Left lung (tissue), 10 donors: ENCODE results near the gene EPHA4. TPM values are rescaled to one million over a fixed set of nuclear protein-coding genes. Genes with fewer than 3 reads are reported as not detected.

Experiments
- ATAC-seq: fragments of 200-7000 bp; cut with Tn5 transposase; one replicate; pipeline ENCODE4 v1.9.1; 2020; ENCODE audit warnings: moderate library complexity
- DNase-seq, 4 donors: peaks; one replicate each; pipeline ENCODE4 v3.0.0-alpha.2; 2013 to 2020
- H3K27ac ChIP-seq, 2 donors: fragments of 200-600 bp; sonication (generic) in 1 of 2; one replicate each; pipeline versions ENCODE4 v1.5.0 to v1.8.0; 2020 to 2021
- H3K27me3 ChIP-seq, 2 donors: fragments of 200-600 bp; sonication (generic) in 1 of 2; one replicate each; pipeline versions ENCODE4 v1.5.0 to v1.8.0; 2020 to 2021
- H3K36me3 ChIP-seq, 2 donors: fragments of 200-600 bp; sonication (generic) in 1 of 2; one replicate each; pipeline versions ENCODE4 v1.5.0 to v1.8.0; 2020 to 2021
- H3K4me1 ChIP-seq, 2 donors: fragments of 200-600 bp; one replicate each; pipeline ENCODE4 v1.8.0; 2021
- H3K4me3 ChIP-seq, 2 donors: fragments of 200-600 bp; sonication (generic) in 1 of 2; one replicate each; pipeline versions ENCODE4 v1.5.0 to v1.8.0; 2020 to 2021; ENCODE audit warnings: mild to moderate bottlenecking in 1 of 2
- H3K9me3 ChIP-seq, 2 donors: fragments of 200-600 bp; sonication (generic) in 1 of 2; one replicate each; pipeline versions ENCODE4 v1.5.0 to v1.8.0; 2020 to 2021
- CTCF ChIP-seq, 2 donors: fragments of 200-600 bp; sonication (generic) in 1 of 2; IDR thresholded peaks; one replicate each; pipeline versions ENCODE4 v1.5.0 to v1.8.0; 2021; ENCODE audit warnings: antibody characterized with exemption in 2 of 2
- intact Hi-C, 2 donors: fragments of 100-400 bp; cut with DNase I; formaldehyde crosslinking; loops; one replicate each; pipeline versions ENCODE4 v1.11.2 to v1.14.2; 2022
- polyA plus RNA-seq, 6 donors: library from polyadenylated mRNA; unstranded; fragments of 120-200 nt; gene quantifications; one replicate each; pipeline ENCODE4 v1.2.1, GENCODE V29; 2013; ENCODE audit not compliant: insufficient read length in 6 of 6
- total RNA-seq, 2 donors: library from RNA; stranded (reverse); fragmentation: NEBNext Ultra II Directional; extraction: Animal tissue kit (Norgen Biotek cat#: 25700); gene quantifications; one replicate each; pipeline ENCODE4 v1.2.1, GENCODE V29; 2021
- donor health status: DM: no; HTN: yes; CAD: no.
- donor health status: DM: no; HTN: no; CAD: no.

Gene EPHA4
- total and polyA plus RNA-seq, 8 donors: 17.7 to 41.0 (median 24.8) TPM

DNA sequence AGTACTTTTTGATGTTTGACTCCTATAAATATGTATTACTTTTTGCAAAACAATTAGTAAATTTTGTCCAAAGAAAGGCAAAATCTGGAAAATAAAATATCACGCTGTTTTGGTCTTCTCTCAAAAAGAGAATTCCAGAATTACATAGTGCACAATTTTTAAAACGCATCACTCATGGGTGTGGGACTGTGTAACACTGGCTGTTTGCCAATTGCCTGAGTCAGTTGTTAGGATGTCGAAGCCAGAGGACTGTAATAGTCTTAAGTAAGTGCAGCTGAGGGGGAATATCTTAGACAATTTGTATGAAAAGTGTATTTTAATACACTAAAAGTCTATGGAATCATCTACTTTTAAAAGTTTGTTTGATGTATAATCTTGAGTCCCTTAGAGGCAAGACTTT lies 24.1 kb upstream of the EPHA4 start:
- DNase-seq: no peak
- no peak for ATAC-seq
- Histone ChIP-seq H3K4me1 (no peaks in the 10 kb centered on the region), H3K27ac (no peak overlapping the region), H3K36me3 (no peaks in the 10 kb centered on the region), H3K27me3 (no peaks in the 10 kb centered on the region), H3K9me3 (no peaks in the 10 kb centered on the region), H3K4me3 (no peak overlapping the region)
- intact Hi-C loops: no loop called here
- TF ChIP-seq CTCF (IDR thresholded peaks at IDR 0.05): no peak

DNA sequence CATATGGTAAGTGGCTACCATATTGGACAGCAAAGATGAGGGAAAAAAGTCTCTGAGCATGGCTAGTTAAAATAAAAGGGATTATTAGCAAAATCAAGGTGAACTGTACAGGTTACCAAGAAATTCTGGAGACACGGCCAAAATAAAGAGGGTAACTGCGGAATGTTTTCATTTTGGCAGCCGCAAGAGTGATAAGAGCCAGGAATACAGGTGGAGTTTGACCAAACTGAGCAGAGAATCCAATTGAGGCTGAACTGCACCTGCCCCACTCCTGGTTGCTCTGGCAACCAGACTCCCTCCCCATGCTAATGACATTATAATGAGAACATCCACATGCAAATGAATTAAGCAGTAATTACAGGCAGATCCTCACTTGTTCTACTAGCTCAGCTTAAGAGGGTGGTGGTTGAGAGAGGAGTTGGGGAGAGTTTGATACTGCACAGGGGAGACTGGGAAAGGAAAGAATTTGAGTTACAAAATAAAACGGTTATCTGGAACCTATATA lies 18.8 kb upstream of the EPHA4 start:
- ATAC-seq: no peak
- H3K36me3 ChIP-seq: no peaks in the 10 kb centered on the region
- intact Hi-C loops: no loop called here
- no peaks in the 10 kb centered on the region for H3K27me3 ChIP-seq
- H3K4me3 ChIP-seq: no peak overlapping the region
- H3K4me1 ChIP-seq: no peaks in the 10 kb centered on the region
- no peak for DNase-seq
- TF ChIP-seq CTCF (IDR thresholded peaks at IDR 0.05): no peak
- H3K27ac ChIP-seq: no peak overlapping the region
- no peaks in the 10 kb centered on the region for H3K9me3 ChIP-seq

DNA sequence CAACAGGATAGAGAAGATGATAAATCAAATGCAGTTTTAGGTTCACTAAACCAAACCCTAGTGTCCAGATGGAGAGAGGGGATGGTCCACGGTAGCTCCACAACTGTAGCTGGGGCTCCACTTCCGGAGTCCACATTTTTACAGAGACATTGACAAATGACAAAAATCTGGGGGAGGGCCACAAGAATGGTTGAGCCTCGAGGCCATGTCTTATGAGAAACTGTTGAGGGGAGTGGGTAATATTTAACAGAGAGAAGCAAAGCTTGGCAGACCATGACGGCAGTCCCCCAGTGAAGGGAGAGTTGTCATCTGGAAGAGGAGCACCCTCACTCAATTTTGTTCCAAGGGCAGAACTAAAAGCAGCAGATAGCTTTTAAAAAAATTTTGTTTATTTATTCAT lies 17.6 kb upstream of the EPHA4 start:
- Histone ChIP-seq H3K27ac (no peak overlapping the region), H3K36me3 (no peaks in the 10 kb centered on the region), H3K9me3 (no peaks in the 10 kb centered on the region), H3K27me3 (no peaks in the 10 kb centered on the region), H3K4me1 (no peaks in the 10 kb centered on the region), H3K4me3 (no peak overlapping the region)
- DNase-seq: no peak
- intact Hi-C loops: no loop called here
- TF ChIP-seq CTCF (IDR thresholded peaks at IDR 0.05): no peak
- ATAC-seq: no peak

- ATAC-seq (no peak), DNase-seq (no peak)
- Histone ChIP-seq H3K36me3 (no peaks in the 10 kb centered on the region), H3K4me3 (no peak overlapping the region), H3K27me3 (no peaks in the 10 kb centered on the region), H3K9me3 (no peaks in the 10 kb centered on the region), H3K27ac (no peak overlapping the region), H3K4me1 (no peaks in the 10 kb centered on the region)
- TF ChIP-seq CTCF (IDR thresholded peaks at IDR 0.05): no peak
- intact Hi-C loops: no loop called here
These were observed 16.3 kb upstream of the EPHA4 start for GRCh38 chr2:221588306-221588985.

DNA sequence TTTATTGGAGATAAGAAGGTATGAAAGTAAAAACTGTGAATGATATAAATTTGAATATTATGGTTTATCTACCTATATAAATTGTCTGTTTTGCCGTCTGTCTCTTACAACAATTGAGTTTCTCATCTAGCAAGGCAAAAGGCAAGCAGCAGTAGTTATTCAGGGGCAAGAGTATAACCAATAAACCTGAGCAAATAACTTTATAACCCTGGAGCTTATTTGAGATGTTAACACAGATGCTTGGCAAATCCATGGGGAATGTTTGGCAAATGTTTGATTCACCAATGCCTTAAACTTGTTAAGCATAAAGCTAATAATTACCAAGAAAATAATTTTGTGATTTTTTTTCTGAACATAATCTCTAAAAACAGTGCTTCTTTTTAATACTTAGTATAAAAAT lies 9.9 kb upstream of the EPHA4 start:
- intact Hi-C loops: no loop called here
- no peak for ATAC-seq

More for the DNA sequence above, 9.9 kb upstream of the EPHA4 start:
- Histone ChIP-seq H3K4me3 (no peak overlapping the region), H3K9me3 (no peaks in the 10 kb centered on the region), H3K4me1 (no peaks in the 10 kb centered on the region), H3K36me3 (no peaks in the 10 kb centered on the region), H3K27me3 (peaks cover 0 to 10% of the 10 kb centered on the region in 2 donors), H3K27ac (no peak overlapping the region)
- no peak for DNase-seq
- TF ChIP-seq CTCF (IDR thresholded peaks at IDR 0.05): no peak
